A549 (cell line): ENCODE data around the gene RUSF1. TPM values are rescaled to one million over a fixed set of nuclear protein-coding genes. Genes with fewer than 3 reads are reported as not detected.

Experiments used
- ATAC-seq, 2 experiments: fragments of 200-7000 bp in 1 of 2; fragments of >200 bp in 1 of 2; cut with Nextera tagmentation in 1 of 2; cut with Tn5 transposase in 1 of 2; 3 replicates each; pipeline versions ENCODE4 v1.8.0 to v1.9.1; 2018 to 2020; ENCODE audit warnings: mild to moderate bottlenecking in 1 of 2, moderate library complexity in 1 of 2
- CTCF ChIA-PET: fragments of 300-600 bp; sonication (Branson Sonifier 250); formaldehyde crosslinking; extraction: SDS; loops from one replicate; lab custom pipeline; 2021; ENCODE audit warnings: antibody characterized with exemption, inconsistent platforms; lab: Yijun Ruan, JAX
- POLR2A ChIA-PET: fragments of 350-600 bp; formaldehyde crosslinking; extraction: SDS; loops from one replicate; lab custom pipeline; 2021; ENCODE audit warnings: antibody characterized with exemption, inconsistent platforms; lab: Yijun Ruan, JAX
- DNase-seq, 2 experiments: peaks; one replicate each; pipeline versions ENCODE4 v3.0.0 to v3.0.0-alpha.2; 2011 to 2016; ENCODE audit warnings: low read depth in 1 of 2, low spot score in 1 of 2
- FAIRE-seq: peaks from 2 replicates; lab custom pipeline; 2011; peaks lifted over from hg19 to GRCh38; lab: Jason Lieb, UNC
- H3K27ac ChIP-seq, 2 experiments: fragments of >200 bp; sonication (Bioruptor Twin); formaldehyde crosslinking; 3 replicates each; pipeline ENCODE4 v1.5.1; 2016 to 2017
- H3K4me1 ChIP-seq: fragments of >200 bp; sonication (Bioruptor Twin); formaldehyde crosslinking; 3 replicates; pipeline ENCODE4 v1.6.1; 2016
- H3K4me2 ChIP-seq: fragments of >200 bp; sonication (Bioruptor Twin); formaldehyde crosslinking; 3 replicates; pipeline ENCODE4 v1.6.1; 2016
- H3K4me3 ChIP-seq: fragments of >200 bp; sonication (Bioruptor Twin); formaldehyde crosslinking; 3 replicates; pipeline ENCODE4 v1.5.1; 2016
- H3K9me3 ChIP-seq: fragments of >200 bp; sonication (Bioruptor Twin); formaldehyde crosslinking; 3 replicates; pipeline ENCODE4 v1.6.1; 2016
- EHMT2 ChIP-seq: fragments of 200-600 bp; sonication (generic); IDR thresholded peaks from 2 replicates; pipeline ENCODE4 v1.6.1; 2016; ENCODE audit warnings: antibody characterized with exemption, low read depth, mild to moderate bottlenecking, moderate library complexity
- ELK1 ChIP-seq: fragments of 150-350 bp; IDR thresholded peaks from 2 replicates; pipeline ENCODE4 v1.6.1; 2014; ENCODE audit warnings: low read depth, mild to moderate bottlenecking, low read length
- EP300 ChIP-seq, 2 experiments: fragments of >200 bp; sonication (Bioruptor Twin); formaldehyde crosslinking; IDR thresholded peaks; 2 replicates in 1 of 2; 3 replicates in 1 of 2; pipeline ENCODE4 v1.6.1; 2016 to 2017
- ESRRA ChIP-seq: fragments of 150-350 bp; IDR thresholded peaks from 2 replicates; pipeline ENCODE4 v1.6.1; 2014; ENCODE audit warnings: mild to moderate bottlenecking, low read length, borderline replicate concordance
- GATA3 ChIP-seq: IDR thresholded peaks from 2 replicates; pipeline ENCODE4 v1.6.1; 2012; ENCODE audit warnings: borderline replicate concordance
- HDAC2 ChIP-seq: fragments of 200-600 bp; sonication (generic); IDR thresholded peaks from 2 replicates; pipeline ENCODE4 v1.6.1; 2016
- HES2 ChIP-seq: fragments of >200 bp; sonication (Bioruptor Twin); formaldehyde crosslinking; IDR thresholded peaks from 2 replicates; pipeline ENCODE4 v1.6.1; 2016
- JUN ChIP-seq, 2 experiments: fragments of >200 bp; sonication (Bioruptor Twin); formaldehyde crosslinking; IDR thresholded peaks; 2 replicates in 1 of 2; 3 replicates in 1 of 2; pipeline ENCODE4 v1.6.1; 2016 to 2017
- KDM5A ChIP-seq: fragments of 200-600 bp; sonication (generic); IDR thresholded peaks from 2 replicates; pipeline ENCODE4 v1.6.1; 2016; ENCODE audit warnings: antibody characterized with exemption, mild to moderate bottlenecking
- MAFK ChIP-seq: fragments of 450-650 bp; IDR thresholded peaks from 2 replicates; pipeline ENCODE4 v1.6.1; 2014; ENCODE audit not compliant: partially characterized antibody
- MAX ChIP-seq: IDR thresholded peaks from 2 replicates; pipeline ENCODE4 v1.6.1; 2012
- MAZ ChIP-seq: fragments of 150-350 bp; IDR thresholded peaks from 2 replicates; pipeline ENCODE4 v1.6.1; 2014; ENCODE audit warnings: antibody characterized with exemption, low read depth, low read length, borderline replicate concordance
- NFE2L2 ChIP-seq: fragments of 150-350 bp; conservative IDR thresholded peaks from 2 replicates; pipeline ENCODE4 v1.6.1; 2014; ENCODE audit warnings: low read length
- POLR2A ChIP-seq: IDR thresholded peaks from 2 replicates; pipeline ENCODE4 v1.6.1; 2012; ENCODE audit warnings: mild to moderate bottlenecking, low read length
- SMC3 ChIP-seq: fragments of >200 bp; sonication (Bioruptor Twin); formaldehyde crosslinking; IDR thresholded peaks from 3 replicates; pipeline ENCODE4 v1.6.1; 2018; ENCODE audit warnings: inconsistent platforms
- TP53 ChIP-seq: fragments of 250-450 bp; sonication (Bioruptor Pico); IDR thresholded peaks from 2 replicates; pipeline ENCODE4 v1.5.0; 2021; ENCODE audit warnings: mild to moderate bottlenecking, moderate library complexity
- ZFP36 ChIP-seq: fragments of 450-650 bp; IDR thresholded peaks from 2 replicates; pipeline ENCODE4 v1.6.1; 2014; ENCODE audit warnings: borderline replicate concordance; ENCODE audit not compliant: partially characterized antibody
- WGBS: methylation state at CpG from one replicate; pipeline ENCODE4 v1.1.6; 2017; ENCODE audit errors: missing lambda C conversion rate; 5-methylcytosine and 5-hydroxymethylcytosine counted together
- polyA plus RNA-seq, 4 experiments: library from polyadenylated mRNA; depleted of rRNA in 3 of 4; stranded (reverse); fragments of >200 nt; fragmentation: RNase III in 1 of 4; extraction: RNeasy Plus Mini Kit Qiagen cat#74134 plus additional on column Dnase treatment in 1 of 4; gene quantifications; 2 replicates in 3 of 4; 3 replicates in 1 of 4; pipeline ENCODE4 v1.2.3, GENCODE V29; 2011 to 2017
- TF ChIP-seq, protein P1 (sequence below): fragments of >200 bp; sonication (Bioruptor Twin); formaldehyde crosslinking; IDR thresholded peaks from 3 replicates; pipeline ENCODE4 v1.6.1; 2016
- TF ChIP-seq, protein P2 (sequence below): fragments of >200 bp; sonication (Bioruptor Twin); formaldehyde crosslinking; IDR thresholded peaks from 3 replicates; pipeline ENCODE4 v1.5.1; 2016

Gene RUSF1
- polyA plus RNA-seq, 2 of the 4 experiments (the other 2 are of a cell fraction), result 27.8 to 35.3 TPM

DNA sequence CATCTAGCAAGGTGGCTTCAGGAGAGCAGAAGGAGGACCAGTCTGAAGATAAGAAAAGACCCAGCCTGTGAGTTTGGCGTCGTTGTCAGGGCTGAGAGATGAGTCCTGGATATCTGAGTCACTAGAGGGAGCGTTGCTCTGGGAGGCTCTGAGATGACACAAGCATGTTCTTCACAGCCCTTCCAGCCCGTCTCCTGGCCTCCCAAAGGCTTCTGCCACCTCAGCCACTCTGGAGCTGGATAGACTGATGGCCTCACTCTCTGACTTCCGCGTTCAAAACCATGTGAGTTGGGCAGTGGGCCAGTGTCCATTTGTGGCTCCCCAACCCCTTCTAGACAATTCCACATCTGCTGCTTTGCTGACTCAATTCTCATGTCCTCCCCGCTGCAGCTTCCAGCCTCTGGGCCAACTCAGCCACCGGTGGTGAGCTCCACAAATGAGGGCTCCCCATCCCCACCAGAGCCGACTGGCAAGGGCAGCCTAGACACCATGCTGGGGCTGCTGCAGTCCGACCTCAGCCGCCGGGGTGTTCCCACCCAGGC lies 33.9 kb downstream of the RUSF1 start:
- ChIA-PET POLR2A (no interaction called here), CTCF (interaction anchor here (0.8 to 2.1 kb wide), 2 partner anchors 14 to 20 kb away, joined by 3 to 15 read pairs; partner anchors contain the start of gene ARMC5)
- H3K4me2 ChIP-seq, result no peak overlapping the region
- H3K27ac ChIP-seq, result no peak overlapping the region
- peaks cover 9% of the 10 kb centered on the region for H3K4me1 ChIP-seq
- FAIRE-seq, result no peak
- 89% methylated on average over 12 of the region's 12 CpGs for WGBS
- H3K4me3 ChIP-seq, result no peak overlapping the region
- DNase-seq, result peak in 1 of 2 experiments; percentile 30
- TF ChIP-seq HES2 (no peak), NFE2L2 (no peak), ESRRA (no peak), HDAC2 (no peak), MAX (no peak), SMC3 (no peak), ELK1 (no peak), POLR2A (no peak), TP53 (CRISPR knock-in tag) (no peak), ZFP36 (no peak), MAZ (no peak)
- TF ChIP-seq, protein P1, sequence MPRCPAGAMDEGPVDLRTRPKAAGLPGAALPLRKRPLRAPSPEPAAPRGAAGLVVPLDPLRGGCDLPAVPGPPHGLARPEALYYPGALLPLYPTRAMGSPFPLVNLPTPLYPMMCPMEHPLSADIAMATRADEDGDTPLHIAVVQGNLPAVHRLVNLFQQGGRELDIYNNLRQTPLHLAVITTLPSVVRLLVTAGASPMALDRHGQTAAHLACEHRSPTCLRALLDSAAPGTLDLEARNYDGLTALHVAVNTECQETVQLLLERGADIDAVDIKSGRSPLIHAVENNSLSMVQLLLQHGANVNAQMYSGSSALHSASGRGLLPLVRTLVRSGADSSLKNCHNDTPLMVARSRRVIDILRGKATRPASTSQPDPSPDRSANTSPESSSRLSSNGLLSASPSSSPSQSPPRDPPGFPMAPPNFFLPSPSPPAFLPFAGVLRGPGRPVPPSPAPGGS, result no peak
- TF ChIP-seq, protein P2, sequence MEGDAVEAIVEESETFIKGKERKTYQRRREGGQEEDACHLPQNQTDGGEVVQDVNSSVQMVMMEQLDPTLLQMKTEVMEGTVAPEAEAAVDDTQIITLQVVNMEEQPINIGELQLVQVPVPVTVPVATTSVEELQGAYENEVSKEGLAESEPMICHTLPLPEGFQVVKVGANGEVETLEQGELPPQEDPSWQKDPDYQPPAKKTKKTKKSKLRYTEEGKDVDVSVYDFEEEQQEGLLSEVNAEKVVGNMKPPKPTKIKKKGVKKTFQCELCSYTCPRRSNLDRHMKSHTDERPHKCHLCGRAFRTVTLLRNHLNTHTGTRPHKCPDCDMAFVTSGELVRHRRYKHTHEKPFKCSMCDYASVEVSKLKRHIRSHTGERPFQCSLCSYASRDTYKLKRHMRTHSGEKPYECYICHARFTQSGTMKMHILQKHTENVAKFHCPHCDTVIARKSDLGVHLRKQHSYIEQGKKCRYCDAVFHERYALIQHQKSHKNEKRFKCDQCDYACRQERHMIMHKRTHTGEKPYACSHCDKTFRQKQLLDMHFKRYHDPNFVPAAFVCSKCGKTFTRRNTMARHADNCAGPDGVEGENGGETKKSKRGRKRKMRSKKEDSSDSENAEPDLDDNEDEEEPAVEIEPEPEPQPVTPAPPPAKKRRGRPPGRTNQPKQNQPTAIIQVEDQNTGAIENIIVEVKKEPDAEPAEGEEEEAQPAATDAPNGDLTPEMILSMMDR, result no peak
- ATAC-seq, result no peak
- no peaks in the 10 kb centered on the region for H3K9me3 ChIP-seq

DNA sequence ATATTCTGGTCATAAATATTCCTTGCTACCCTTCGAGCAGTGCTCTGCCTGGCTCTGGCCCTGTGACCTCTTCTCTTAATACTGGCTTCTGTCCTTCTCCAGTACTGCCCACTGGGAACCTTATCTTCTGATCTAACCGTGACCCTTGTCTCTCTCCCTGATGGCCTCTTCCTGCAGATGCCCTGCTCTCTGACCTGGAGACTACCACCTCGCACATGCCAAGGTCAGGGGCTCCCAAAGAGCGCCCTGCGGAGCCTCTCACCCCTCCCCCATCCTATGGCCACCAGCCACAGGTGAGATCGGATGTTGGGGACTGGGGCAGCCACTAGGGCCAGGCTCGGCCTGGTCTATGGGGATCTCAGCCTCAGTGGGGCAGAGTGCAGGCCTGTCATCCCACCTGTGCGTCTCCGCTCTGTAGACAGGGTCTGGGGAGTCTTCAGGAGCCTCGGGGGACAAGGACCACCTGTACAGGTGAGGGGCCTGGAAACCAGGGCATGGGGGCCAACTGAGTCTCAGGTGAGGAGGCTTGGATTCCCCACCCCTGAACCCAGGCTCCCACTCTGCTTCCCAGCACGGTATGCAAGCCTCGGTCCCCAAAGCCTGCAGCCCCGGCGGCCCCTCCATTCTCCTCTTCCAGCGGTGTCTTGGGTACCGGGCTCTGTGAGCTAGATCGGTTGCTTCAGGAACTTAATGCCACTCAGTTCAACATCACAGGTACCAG lies 34.8 kb downstream of the RUSF1 start:
- ATAC-seq (peak in 1 of 2 experiments; percentile 1; a peak in 2 of 6 replicates), DNase-seq (no peak), FAIRE-seq (no peak)
- ChIA-PET CTCF (interaction anchor here (0.6 to 2.1 kb wide), 5 partner anchors 9 to 14 kb away, joined by 3 to 15 read pairs (median 3); partner anchors contain the start of gene ARMC5), POLR2A (interaction anchor here (1.0 kb wide), 2 partner anchors 14 to 34 kb away, joined by 4 to 10 read pairs; partner anchors contain the start of genes ARMC5 and RUSF1)
- no peak for TF ChIP-seq SMC3
- TF ChIP-seq KDM5A, result no peak
- no peak for TF ChIP-seq EHMT2
- no peak for TF ChIP-seq ELK1
- no peak for TF ChIP-seq JUN (IDR thresholded peaks at IDR 0.05)
- TF ChIP-seq GATA3, result no peak
- no peak for TF ChIP-seq MAFK
- TF ChIP-seq EP300 (IDR thresholded peaks at IDR 0.05), result no peak
- TF ChIP-seq, protein P2, result no peak
- Histone ChIP-seq H3K4me2 (peak overlapping the region; percentile 92; the same call in 1 of the 3 replicates), H3K9me3 (no peaks in the 10 kb centered on the region), H3K27ac (no peak overlapping the region), H3K4me1 (peaks cover 9% of the 10 kb centered on the region), H3K4me3 (no peak overlapping the region)
- WGBS, result 96% methylated on average over 11 of the region's 17 CpGs
